K562 (cell line): ENCODE measurements around the gene SMAD5. TPM values are rescaled to one million over a fixed set of nuclear protein-coding genes. Genes with fewer than 3 reads are reported as not detected.

ENCODE experiments used
- NFYB ChIP-seq: IDR thresholded peaks from 2 replicates; pipeline ENCODE4 v1.6.1; 2011; ENCODE audit warnings: mild to moderate bottlenecking, moderate library complexity; ENCODE audit not compliant: insufficient read length; ENCODE audit errors: extremely low read depth
- WHSC1 ChIP-seq: IDR thresholded peaks from one replicate; pipeline ENCODE4 v1.6.1; 2012; ENCODE audit warnings: low read length, control low read depth, inconsistent platforms
- ZBED1 ChIP-seq: IDR thresholded peaks from 2 replicates; pipeline ENCODE4 v1.6.1; 2014
- polyA plus RNA-seq, 8 experiments: library from polyadenylated mRNA; depleted of rRNA in 4 of 8; stranded (reverse) in 5 of 8; unstranded in 3 of 8; fragments of >200 nt; fragmentation: Nextera tagmentation in 2 of 8; fragmentation: Illumina TruSeq in 1 of 8; extraction: Ambion mirVana in 2 of 8; extraction: Trizol in 1 of 8; gene quantifications; 2 replicates each; pipeline versions ENCODE4 v1.2.1 to v1.2.3, GENCODE V29; 2011 to 2014; ENCODE audit warnings: inconsistent platforms in 1 of 8, missing spikeins in 1 of 8
- total RNA-seq, 7 experiments: library from RNA; depleted of rRNA in 6 of 7; stranded (reverse); fragments of >200 nt in 6 of 7; fragmentation: Illumina TruSeq in 2 of 7; extraction: Trizol in 2 of 7; gene quantifications; 2 replicates each; pipeline versions ENCODE4 v1.2.1 to v1.2.3, GENCODE V29; 2011 to 2021; ENCODE audit warnings: low replicate concordance in 1 of 7
- TF ChIP-seq, protein P1 (sequence below): fragments of 250-450 bp; sonication (Bioruptor Pico); IDR thresholded peaks from 2 replicates; pipeline ENCODE4 v1.4.0; 2020

SMAD5 gene
- total and polyA plus RNA-seq, 9 of the 15 experiments (the other 6 are each of a cell fraction or from before 2014, with no cell fraction given): 12.4 to 53.9 (median 20.3) TPM

DNA sequence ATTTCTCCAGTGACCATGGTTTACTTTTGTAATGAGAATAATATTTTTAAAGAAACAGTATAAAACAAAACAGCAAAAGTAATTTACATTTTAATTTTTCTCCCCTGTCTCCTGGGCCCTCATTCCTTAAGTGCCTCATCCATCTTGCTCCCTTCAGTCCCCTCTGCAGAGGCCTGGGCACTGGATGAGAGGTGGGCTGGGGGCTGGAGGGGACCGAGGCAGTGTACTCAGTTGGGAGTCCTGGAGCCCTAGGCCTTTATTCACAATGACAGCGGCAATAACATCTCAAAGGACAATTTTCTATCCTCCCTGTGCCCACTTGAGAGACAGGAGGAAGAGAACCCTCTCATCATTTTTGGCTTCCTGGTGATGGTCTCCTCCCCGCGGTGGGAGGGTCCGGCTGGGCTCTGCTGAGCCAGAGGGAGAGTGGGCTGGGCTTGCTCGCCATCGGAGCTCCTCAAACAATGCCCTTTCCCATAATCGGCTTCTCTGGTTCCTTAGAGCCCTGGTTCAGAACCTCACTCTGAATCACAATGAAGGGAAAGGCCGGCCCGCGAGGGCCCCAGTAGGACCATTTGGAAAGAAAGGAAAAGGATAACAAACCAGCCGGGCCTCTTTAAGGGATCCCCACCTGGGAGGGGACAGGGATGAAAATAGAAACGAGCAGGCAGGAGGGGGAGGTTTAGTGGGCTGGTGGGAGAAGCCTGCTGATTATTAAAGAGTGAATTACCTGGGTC lies 70.0 kb downstream of the SMAD5 start (continued):
- TF ChIP-seq WHSC1 (no peak), ZBED1 (no peak), NFYB (no peak)
- TF ChIP-seq, protein P1, sequence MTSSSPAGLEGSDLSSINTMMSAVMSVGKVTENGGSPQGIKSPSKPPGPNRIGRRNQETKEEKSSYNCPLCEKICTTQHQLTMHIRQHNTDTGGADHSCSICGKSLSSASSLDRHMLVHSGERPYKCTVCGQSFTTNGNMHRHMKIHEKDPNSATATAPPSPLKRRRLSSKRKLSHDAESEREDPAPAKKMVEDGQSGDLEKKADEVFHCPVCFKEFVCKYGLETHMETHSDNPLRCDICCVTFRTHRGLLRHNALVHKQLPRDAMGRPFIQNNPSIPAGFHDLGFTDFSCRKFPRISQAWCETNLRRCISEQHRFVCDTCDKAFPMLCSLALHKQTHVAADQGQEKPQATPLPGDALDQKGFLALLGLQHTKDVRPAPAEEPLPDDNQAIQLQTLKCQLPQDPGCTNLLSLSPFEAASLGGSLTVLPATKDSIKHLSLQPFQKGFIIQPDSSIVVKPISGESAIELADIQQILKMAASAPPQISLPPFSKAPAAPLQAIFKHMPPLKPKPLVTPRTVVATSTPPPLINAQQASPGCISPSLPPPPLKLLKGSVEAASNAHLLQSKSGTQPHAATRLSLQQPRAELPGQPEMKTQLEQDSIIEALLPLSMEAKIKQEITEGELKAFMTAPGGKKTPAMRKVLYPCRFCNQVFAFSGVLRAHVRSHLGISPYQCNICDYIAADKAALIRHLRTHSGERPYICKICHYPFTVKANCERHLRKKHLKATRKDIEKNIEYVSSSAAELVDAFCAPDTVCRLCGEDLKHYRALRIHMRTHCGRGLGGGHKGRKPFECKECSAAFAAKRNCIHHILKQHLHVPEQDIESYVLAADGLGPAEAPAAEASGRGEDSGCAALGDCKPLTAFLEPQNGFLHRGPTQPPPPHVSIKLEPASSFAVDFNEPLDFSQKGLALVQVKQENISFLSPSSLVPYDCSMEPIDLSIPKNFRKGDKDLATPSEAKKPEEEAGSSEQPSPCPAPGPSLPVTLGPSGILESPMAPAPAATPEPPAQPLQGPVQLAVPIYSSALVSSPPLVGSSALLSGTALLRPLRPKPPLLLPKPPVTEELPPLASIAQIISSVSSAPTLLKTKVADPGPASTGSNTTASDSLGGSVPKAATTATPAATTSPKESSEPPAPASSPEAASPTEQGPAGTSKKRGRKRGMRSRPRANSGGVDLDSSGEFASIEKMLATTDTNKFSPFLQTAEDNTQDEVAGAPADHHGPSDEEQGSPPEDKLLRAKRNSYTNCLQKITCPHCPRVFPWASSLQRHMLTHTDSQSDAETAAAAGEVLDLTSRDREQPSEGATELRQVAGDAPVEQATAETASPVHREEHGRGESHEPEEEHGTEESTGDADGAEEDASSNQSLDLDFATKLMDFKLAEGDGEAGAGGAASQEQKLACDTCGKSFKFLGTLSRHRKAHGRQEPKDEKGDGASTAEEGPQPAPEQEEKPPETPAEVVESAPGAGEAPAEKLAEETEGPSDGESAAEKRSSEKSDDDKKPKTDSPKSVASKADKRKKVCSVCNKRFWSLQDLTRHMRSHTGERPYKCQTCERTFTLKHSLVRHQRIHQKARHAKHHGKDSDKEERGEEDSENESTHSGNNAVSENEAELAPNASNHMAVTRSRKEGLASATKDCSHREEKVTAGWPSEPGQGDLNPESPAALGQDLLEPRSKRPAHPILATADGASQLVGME (CRISPR knock-in tag): no peak
- TF ChIP-seq, all 486 proteins: peak for 0
